ENCODE measurements around the gene C15orf61. TPM values are rescaled to one million over a fixed set of nuclear protein-coding genes. Genes with fewer than 3 reads are reported as not detected.

C15orf61 gene
- total RNA-seq, 2 donors from 2014 or later, result 4.1 to 5.8 TPM

DNA sequence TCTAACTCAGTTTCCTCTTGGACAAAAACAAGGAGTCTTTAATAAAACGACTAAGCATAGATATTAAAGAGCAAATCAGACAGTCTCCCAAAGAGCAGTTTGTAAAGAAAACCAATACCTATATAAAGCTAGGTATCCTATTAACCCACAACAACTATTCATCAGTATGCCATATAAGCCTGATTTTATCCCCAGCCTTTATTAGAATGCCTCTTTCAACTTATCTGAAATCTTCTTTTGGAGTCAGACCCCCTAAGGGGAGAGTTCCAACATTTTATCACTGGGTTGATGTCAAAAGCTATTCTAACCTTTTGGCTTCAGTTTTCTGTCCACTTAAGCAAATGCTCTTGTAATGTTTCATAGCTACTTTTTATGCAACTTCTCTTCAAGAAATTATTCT, 39.4 kb downstream of the C15orf61 start:
- no peak for DNase-seq (ENCODE audit: low spot score in 2 of 2)
- Mint-ChIP-seq H3K27ac (no peak overlapping the region), H3K9me3 (peaks cover 0 to 7% of the 10 kb centered on the region in 2 donors), H3K36me3 (peaks cover 5 to 38% of the 10 kb centered on the region in 2 donors)
- ATAC-seq, result no peak

DNA sequence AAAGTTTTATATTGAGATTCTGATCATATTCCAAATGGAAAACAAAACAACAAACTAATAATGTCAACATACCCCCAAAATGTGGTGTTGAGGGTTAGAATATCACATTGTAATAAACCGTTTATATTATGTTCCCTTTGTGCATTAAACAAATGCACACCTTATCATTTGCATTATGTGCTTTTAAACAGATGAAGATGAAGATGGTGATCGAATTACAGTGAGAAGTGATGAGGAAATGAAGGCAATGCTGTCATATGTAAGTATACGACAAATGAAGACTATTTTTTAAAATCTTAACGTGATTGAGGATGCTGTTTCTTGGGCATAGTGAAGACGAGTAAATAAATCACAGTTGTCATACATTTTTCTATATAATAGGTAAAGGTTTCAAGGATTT, 42.2 kb downstream of the C15orf61 start:
- no peak for DNase-seq (ENCODE audit: low spot score in 2 of 2)
- ATAC-seq, result no peak
- peaks cover 5 to 28% of the 10 kb centered on the region in 2 donors for H3K36me3 Mint-ChIP-seq
- peaks cover 0 to 7% of the 10 kb centered on the region in 2 donors for H3K9me3 Mint-ChIP-seq
- no peak overlapping the region for H3K27ac Mint-ChIP-seq

DNA sequence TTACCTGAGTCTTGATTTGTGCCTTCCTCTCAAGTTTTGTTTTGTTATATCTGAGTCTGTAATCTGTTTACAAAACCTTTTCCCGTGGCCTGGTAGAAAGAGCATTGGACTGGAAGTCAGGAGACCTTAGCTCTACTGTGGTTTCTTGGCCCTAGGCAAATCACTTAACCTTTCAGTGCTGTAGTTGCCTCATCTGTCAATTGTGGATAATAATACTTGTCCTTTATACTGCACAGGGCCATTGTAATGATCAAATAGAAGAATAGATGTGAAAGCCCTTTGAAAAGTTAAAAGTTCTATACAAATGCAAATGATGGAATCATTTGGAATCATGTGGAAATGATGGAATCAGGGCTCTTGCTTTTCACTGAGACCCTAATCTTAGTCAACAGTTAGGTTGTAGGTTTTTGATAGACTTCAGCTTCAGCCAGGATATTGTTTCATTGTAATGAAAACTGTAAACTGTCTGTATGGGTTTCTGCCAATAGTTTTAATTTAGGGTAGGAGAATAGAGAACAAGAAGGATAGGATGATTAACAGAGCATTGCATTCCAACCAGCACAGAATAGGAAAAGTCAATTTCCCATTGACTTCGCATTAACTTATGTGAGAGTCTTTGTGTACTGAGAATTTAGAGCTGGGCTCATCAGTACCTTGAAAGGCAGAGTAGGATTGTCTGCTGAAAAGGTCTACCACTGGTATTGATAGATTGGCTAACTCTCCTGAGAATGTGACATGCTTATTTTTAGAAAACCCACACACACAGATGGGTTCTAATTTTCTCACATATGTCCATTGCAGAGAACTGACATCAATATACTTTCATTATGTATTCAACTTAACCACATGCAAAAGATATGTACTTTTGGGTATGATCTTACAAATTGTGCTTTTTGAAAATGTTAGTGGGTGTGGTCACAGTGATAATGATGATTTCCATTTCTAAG, 43.4 kb downstream of the C15orf61 start:
- H3K27ac Mint-ChIP-seq, result peak overlapping the region in 1 of 2 donors; percentile 67
- ATAC-seq, result peak; percentile 64 to 86
- no peak for DNase-seq (ENCODE audit: low spot score in 2 of 2)
- H3K9me3 Mint-ChIP-seq, result no peaks in the 10 kb centered on the region
- peaks cover 0 to 16% of the 10 kb centered on the region in 2 donors for H3K36me3 Mint-ChIP-seq

DNA sequence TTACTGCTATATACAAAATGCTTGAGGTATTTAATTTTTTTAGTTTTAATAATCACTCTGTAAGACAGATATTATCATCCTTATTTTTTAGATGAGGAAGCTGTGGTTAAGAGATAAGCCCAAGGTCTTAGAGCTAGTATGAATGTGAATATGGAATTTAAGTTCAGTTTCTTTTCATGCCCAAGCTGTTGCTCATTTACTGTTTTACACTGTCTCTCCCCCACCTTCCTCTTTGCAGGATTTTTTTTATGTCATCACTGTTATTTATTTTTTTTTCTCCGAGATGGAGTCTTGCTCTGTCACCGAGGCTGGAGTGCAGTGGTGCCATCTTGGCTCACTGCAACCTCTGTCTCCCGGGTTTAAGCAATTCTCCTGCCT, 44.0 kb downstream of the C15orf61 start:
- no peak for DNase-seq (ENCODE audit: low spot score in 2 of 2)
- H3K27ac Mint-ChIP-seq, result peak overlapping the region in 1 of 2 donors; percentile 67
- ATAC-seq, result peak; percentile 78 to 90
- H3K36me3 Mint-ChIP-seq, result peaks cover 0 to 9% of the 10 kb centered on the region in 2 donors
- no peaks in the 10 kb centered on the region for H3K9me3 Mint-ChIP-seq

DNA sequence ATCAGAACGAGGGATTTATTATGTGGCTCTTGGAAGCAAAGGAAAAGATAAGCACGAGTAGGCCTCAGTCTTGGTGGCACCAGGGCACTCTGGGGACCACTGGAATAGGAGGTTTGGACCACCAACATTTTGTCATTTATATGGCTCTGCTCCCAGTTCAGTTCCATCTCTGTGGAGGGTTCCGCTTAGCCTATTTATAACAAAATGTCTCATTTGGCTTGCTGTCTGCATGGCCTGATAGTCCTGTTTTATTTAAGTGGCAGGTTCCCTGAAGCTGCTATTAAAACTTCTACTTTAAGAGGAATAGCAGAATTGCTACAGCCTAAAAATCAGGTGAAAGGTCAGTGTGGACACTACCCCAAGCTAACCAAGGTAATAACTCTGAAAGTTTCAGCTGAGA, 48.7 kb downstream of the C15orf61 start:
- Mint-ChIP-seq H3K36me3 (peaks cover 0 to 5% of the 10 kb centered on the region in 2 donors), H3K9me3 (no peaks in the 10 kb centered on the region), H3K27ac (no peak overlapping the region)
- DNase-seq (ENCODE audit: low spot score in 2 of 2), result no peak
- ATAC-seq, result no peak

DNA sequence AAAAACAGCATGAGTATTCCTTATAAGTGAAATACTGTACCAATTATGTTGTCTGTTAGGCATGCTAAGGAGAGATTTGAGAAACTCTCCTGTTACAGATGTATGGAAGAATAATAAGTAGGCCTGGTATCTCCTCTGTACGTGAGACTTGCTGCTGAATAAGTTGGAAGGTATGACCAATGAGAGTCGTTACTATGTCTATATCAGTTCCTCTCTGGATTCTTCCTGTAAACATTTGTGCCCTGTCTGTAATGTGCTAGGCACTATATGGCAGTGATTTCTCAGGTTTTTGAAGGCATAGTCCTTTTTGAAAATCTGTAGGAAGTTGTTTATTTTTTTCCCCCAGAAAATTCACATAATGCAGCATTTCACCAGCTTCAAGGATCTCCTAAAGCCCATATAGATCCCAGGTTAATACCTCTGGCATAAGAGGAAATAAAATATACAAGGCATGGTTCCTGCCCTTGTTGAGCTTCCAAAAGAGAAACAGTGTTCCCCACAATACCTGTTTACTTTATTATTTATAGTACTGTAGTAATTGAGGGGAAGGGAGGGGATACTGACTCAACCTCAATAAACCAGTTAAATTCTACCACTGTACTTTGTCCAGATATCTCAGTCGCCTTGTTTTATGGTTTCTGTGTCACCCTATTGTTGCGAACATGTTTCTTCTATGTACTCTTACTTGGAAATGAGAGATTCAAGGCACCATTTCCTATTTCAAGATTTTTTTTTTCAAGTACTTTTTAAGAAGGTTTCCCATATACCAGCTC, 50.1 kb downstream of the C15orf61 start:
- DNase-seq (ENCODE audit: low spot score in 2 of 2) (no peak), ATAC-seq (no peak)
- Mint-ChIP-seq H3K27ac (no peak overlapping the region), H3K36me3 (peaks cover 0 to under 1% of the 10 kb centered on the region in 2 donors), H3K9me3 (no peaks in the 10 kb centered on the region)

DNA sequence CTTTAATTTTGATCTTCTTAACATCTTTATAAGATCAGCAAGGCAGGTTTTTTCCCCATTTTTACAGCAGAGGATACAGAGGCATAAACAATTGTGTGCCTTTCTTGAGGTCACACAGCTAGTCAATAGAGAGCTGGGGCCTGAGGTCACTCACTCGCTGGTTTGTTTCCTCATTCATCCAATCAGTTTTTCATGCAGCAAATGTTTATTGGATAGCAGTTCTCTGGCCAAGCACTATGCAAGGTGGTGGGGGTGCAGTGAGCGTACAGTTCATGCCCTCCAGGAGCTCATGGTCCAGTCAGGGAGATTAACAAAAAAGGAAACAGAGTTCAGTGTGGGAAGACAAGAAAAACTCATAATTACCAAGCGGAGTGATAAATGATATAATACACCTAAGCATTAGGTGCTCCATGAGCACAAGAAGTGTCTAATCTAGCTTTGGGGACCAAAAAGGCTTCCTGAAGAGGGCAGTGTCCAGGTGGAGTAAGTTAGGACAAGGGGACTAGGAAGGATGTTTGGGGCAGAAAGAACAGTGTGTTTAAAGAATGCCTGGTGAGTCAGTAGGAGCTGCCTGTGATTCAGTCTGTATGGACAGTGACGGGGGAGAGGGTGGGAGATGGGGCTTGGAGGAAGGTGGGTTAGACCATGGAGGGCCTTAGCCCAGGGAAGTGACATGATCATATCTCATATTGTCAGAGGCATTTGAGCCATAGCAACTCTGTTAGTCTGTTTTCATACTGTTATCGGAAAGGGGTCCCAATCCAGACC, 50.9 kb downstream of the C15orf61 start:
- no peaks in the 10 kb centered on the region for H3K9me3 Mint-ChIP-seq
- no peak for DNase-seq (ENCODE audit: low spot score in 2 of 2)
- no peak for ATAC-seq
- H3K36me3 Mint-ChIP-seq, result no peaks in the 10 kb centered on the region
- no peak overlapping the region for H3K27ac Mint-ChIP-seq

DNA sequence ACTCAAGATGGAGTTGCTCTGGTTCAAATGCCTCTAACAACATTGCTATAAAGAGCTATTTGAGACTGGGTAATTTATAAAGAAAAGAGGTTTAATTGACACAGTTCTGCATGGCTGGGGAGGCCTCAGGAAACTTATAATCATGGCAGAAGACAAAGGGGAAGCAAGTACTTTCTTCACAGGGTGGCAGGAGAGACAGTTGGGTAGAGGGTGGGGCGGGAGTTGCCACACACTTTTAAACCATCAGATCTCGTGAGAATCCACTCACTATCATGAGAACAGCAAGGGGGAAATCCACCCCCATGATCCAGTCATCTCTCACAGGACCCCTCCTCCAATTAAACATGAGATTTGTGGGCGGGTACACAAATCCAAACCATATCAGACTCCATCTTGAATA, 52.3 kb downstream of the C15orf61 start:
- H3K27ac Mint-ChIP-seq, result no peak overlapping the region

DNA sequence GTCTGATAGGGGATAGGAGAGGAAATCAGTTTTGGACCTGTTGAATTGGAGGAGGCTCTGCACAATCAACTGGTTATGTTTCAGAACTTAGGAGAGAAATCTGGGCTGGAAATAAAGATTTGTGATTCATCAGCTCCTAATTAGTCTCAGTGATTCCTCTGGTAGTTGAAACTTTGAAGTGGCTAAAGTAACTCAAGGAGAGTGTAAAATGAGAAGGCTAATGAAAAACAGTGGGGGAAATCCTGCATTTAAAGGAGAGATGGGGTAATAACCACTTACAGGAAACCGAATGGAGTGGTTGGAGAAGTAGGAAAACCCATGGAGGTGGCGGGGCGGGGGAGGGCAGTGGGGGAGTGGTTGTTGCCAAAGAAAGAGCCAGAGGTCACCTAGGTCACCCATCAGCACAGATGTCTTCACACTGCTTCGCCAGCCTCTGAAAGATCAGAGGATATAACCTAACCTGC, 54.1 kb downstream of the C15orf61 start:
- Mint-ChIP-seq H3K36me3 (no peaks in the 10 kb centered on the region), H3K9me3 (no peaks in the 10 kb centered on the region), H3K27ac (no peak overlapping the region)
- DNase-seq (ENCODE audit: low spot score in 2 of 2) (no peak), ATAC-seq (no peak)

More for the DNA sequence above, 52.3 kb downstream of the C15orf61 start:
- ATAC-seq, result no peak
- H3K9me3 Mint-ChIP-seq, result no peaks in the 10 kb centered on the region
- H3K36me3 Mint-ChIP-seq, result no peaks in the 10 kb centered on the region
- no peak for DNase-seq (ENCODE audit: low spot score in 2 of 2)

DNA sequence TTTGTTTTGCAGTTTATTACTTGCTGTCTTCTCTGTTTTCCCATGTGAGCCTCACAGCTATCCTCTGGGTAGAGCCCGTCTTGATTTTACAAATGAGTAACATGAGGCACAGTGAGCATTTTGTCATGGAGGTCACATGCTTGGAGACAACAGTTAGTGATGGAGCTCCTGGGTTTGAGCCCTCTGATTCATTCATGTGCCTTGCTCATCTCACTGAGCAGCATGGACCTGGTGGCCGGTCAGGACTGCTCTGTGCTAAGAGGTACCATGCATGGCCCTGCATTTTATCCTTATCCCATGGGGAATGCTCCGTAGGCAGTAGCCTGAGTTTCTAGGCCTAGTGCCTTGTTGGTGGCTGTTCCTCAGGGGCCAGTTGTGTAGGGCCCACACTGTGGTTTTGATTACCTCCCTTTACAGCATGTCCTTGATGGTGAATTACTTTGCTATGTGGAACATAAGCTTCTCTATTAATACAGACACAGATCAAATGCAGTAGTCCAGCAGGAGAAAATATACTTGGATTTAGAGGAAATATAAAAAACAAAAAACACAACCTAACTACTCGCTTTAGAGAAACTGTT, 57.2 kb downstream of the C15orf61 start:
- ATAC-seq, result no peak
- Mint-ChIP-seq H3K36me3 (no peaks in the 10 kb centered on the region), H3K27ac (no peak overlapping the region), H3K9me3 (no peaks in the 10 kb centered on the region)
- DNase-seq (ENCODE audit: low spot score in 2 of 2), result no peak

DNA sequence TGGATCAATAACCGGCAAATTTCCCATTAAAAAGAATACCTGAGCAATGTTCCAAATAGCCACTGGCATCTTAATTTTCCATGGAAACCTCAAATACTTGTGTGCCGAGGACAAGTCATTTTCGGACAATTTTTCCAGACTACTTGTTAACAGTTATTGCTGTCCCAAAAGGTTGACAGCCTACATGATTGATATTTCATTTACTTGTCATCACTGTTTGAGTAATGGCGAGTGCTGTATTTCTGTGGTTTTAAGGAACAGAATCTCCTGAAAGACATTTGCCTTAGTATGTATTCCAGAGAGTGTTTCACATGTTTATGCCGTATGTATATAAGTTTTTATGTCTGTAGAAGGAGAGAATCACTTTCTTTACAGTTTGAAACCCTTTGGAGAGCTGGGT, 58.2 kb downstream of the C15orf61 start:
- DNase-seq (ENCODE audit: low spot score in 2 of 2) (no peak), ATAC-seq (no peak)
- H3K27ac Mint-ChIP-seq, result no peak overlapping the region
- no peaks in the 10 kb centered on the region for H3K9me3 Mint-ChIP-seq
- no peaks in the 10 kb centered on the region for H3K36me3 Mint-ChIP-seq

Other genes starting within 250 kb of the C15orf61 start
- gene MAP2K5, start 21.6 kb downstream of the C15orf61 start, total RNA-seq, result 10 to 100 TPM; 20.0 to 23.9 TPM